Heart right ventricle (tissue), 16 donors: Measurements from ENCODE around the gene ABCA12. TPM values are rescaled to one million over a fixed set of nuclear protein-coding genes. Genes with fewer than 3 reads are reported as not detected.

Source experiments
- ATAC-seq, 8 donors: fragments of 200-7000 bp; cut with Tn5 transposase; one replicate each; pipeline ENCODE4 v1.9.1; 2020; ENCODE audit warnings: mild to moderate bottlenecking in 8 of 8, moderate library complexity in 8 of 8, moderate number of reproducible peaks in 1 of 8
- DNase-seq, 2 donors: peaks; one replicate each; pipeline ENCODE4 v3.0.0-alpha.2; 2020
- H3K27ac ChIP-seq, 10 donors: fragments of 200-600 bp; sonication (generic) in 2 of 10; one replicate each; pipeline versions ENCODE4 v1.5.0 to v1.8.0; 2020 to 2022; ENCODE audit warnings: mild to moderate bottlenecking in 3 of 10
- H3K27me3 ChIP-seq, 7 donors: fragments of 200-600 bp; one replicate each; pipeline ENCODE4 v1.8.0; 2021 to 2022; ENCODE audit warnings: mild to moderate bottlenecking in 2 of 7
- H3K36me3 ChIP-seq, 9 donors: fragments of 200-600 bp; sonication (generic) in 1 of 9; one replicate each; pipeline versions ENCODE4 v1.5.0 to v1.8.0; 2020 to 2022; ENCODE audit warnings: mild to moderate bottlenecking in 2 of 9
- H3K4me1 ChIP-seq, 9 donors: fragments of 200-600 bp; sonication (generic) in 1 of 9; one replicate each; pipeline versions ENCODE4 v1.5.0 to v1.8.0; 2020 to 2022; ENCODE audit warnings: mild to moderate bottlenecking in 4 of 9
- H3K4me3 ChIP-seq, 10 donors: fragments of 200-600 bp; sonication (generic) in 2 of 10; one replicate each; pipeline versions ENCODE4 v1.5.0 to v1.8.0; 2020 to 2022; ENCODE audit warnings: mild to moderate bottlenecking in 7 of 10, moderate library complexity in 2 of 10
- H3K9me3 ChIP-seq, 11 donors: fragments of 200-600 bp in 10 of 11; sonication (generic) in 2 of 11; one replicate each; pipeline versions ENCODE4 v1.5.0 to v1.8.0; 2013 to 2022; ENCODE audit warnings: mild to moderate bottlenecking in 2 of 11, control low read depth in 1 of 11, moderate library complexity in 1 of 11
- WGBS, 2 donors: extraction: QIAGEN DNeasy Blood & Tissue Kit; methylation state at CpG; one replicate each; pipeline ENCODE4 v1.1.7; 2013; ENCODE audit warnings: inconsistent platforms in 1 of 2; 5-methylcytosine and 5-hydroxymethylcytosine counted together
- intact Hi-C, 10 donors: fragments of 100-400 bp; cut with DNase I; formaldehyde crosslinking; loops; one replicate each; pipeline versions ENCODE4 v1.11.1 to v1.14.2; 2022
- polyA plus RNA-seq, 2 donors: library from polyadenylated mRNA; stranded (reverse); fragments of 200-250 nt; gene quantifications; one replicate each; pipeline ENCODE4 v1.2.3, GENCODE V29; 2013
- total RNA-seq, 10 donors: library from RNA; stranded (reverse); fragmentation: NEBNext Ultra II Directional in 3 of 10; extraction: Animal tissue kit (Norgen Biotek cat#: 25700) in 3 of 10; gene quantifications; one replicate each; pipeline versions ENCODE4 v1.2.1 to v1.2.4, GENCODE V29; 2021 to 2023
- TF ChIP-seq, protein P1 (sequence below), 9 donors: fragments of 200-600 bp; sonication (generic) in 2 of 9; IDR thresholded peaks; one replicate each; pipeline versions ENCODE4 v1.5.0 to v1.8.0; 2021 to 2022; ENCODE audit warnings: antibody characterized with exemption in 9 of 9, mild to moderate bottlenecking in 5 of 9, moderate library complexity in 1 of 9
- donor health status: Arrhythmogenic right ventricular cardiomyopathy.
- donor health status: ischemic (EF 13 %, LVEDD 7.1; RV severe dilation, severe dysfunction).
- donor health status: healthy with polysubstance abuse.
- donor health status: DM: no; HTN: yes; CAD: no.
- donor health status: DM: no; HTN: no; CAD: no.
- donor health status: ischemic (EF 25% LVEDD 6.9; RV normal size, moderate dysfunction).
- donor health status: ischemic (EF 25% LVEDD 5.7; RV mildly dilated, moderate dysfunction).
- donor health status: healthy.
- donor health status: DM: yes; HTN: yes; CAD: no.
- donor health status: Ischemic cardiomyopathy.
- donor health status: ischemic (EF 35%, LVEDD 5.7; RV mildly dilated, moderate dysfunction).
- donor health status: nonischemic (EF 11% LVEDD 7.7; RV severe dilation, severe dysfunction).
- donor health status: DM: yes; HTN: yes; CAD: no.
- donor health status: PGD.
- donor health status: ischemic (EF 29% LVEDD 5.4; RV normal size, mild dysfunction).
- donor health status: nonischemic (EF 23%, LVEDD 6.1; RV moderate dilation, normal function).

ABCA12 gene
- total and polyA plus RNA-seq, 12 donors, result 0.02 TPM; not detected in 11

DNA sequence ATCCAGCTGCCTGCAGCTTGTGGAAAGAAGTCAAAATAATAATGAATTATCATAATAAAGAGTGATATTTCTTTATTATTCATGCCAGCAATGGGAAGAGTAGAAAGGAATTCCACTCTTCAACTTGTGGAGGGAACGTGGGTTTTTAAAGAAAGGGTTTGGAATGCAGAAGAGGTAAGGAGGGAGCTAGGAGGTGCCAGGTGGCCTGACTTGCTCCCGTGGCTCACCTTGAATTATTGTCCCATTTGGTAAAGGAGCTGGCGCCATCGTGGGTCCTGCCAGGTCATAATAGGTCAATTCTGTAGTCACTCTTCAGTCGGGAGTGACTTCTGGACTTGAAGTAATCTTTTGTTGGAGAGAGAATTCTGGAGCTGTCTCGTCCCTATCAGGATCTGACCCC, 233.8 kb downstream of the ABCA12 start:
- DNase-seq, result no peak
- H3K27ac ChIP-seq, result no peak overlapping the region
- H3K36me3 ChIP-seq, result no peaks in the 10 kb centered on the region
- 44 to 47% methylated on average over 6 of the region's 6 CpGs for WGBS, 2 donors
- no peaks in the 10 kb centered on the region for H3K27me3 ChIP-seq
- no peak overlapping the region for H3K4me3 ChIP-seq
- no peaks in the 10 kb centered on the region for H3K4me1 ChIP-seq
- no peak for ATAC-seq
- H3K9me3 ChIP-seq, result no peaks in the 10 kb centered on the region
- intact Hi-C loops, result no loop called here
- TF ChIP-seq, protein P1, sequence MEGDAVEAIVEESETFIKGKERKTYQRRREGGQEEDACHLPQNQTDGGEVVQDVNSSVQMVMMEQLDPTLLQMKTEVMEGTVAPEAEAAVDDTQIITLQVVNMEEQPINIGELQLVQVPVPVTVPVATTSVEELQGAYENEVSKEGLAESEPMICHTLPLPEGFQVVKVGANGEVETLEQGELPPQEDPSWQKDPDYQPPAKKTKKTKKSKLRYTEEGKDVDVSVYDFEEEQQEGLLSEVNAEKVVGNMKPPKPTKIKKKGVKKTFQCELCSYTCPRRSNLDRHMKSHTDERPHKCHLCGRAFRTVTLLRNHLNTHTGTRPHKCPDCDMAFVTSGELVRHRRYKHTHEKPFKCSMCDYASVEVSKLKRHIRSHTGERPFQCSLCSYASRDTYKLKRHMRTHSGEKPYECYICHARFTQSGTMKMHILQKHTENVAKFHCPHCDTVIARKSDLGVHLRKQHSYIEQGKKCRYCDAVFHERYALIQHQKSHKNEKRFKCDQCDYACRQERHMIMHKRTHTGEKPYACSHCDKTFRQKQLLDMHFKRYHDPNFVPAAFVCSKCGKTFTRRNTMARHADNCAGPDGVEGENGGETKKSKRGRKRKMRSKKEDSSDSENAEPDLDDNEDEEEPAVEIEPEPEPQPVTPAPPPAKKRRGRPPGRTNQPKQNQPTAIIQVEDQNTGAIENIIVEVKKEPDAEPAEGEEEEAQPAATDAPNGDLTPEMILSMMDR (IDR thresholded peaks at IDR 0.05), result no peak

DNA sequence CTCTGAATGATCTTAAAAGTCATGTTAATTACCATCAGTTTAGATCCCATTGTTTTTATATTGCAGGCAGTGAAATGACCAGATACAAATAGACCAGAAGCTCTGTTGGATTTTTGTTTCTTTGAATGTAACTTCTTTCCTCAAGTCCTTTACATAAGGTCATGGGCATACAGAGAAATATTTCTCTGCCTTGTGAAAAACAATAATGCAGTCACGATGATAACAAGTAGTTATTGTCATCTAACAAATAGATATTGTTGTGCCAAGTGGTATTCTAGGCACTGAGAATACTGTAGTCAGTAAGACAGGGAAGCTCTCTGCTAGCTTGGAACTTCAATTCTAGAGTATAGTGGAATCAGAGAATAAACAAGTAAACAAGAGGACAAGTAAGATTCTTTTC, 234.2 kb downstream of the ABCA12 start:
- DNase-seq, result no peak
- Histone ChIP-seq H3K27ac (no peak overlapping the region), H3K9me3 (no peaks in the 10 kb centered on the region), H3K4me1 (no peaks in the 10 kb centered on the region), H3K36me3 (no peaks in the 10 kb centered on the region), H3K27me3 (no peaks in the 10 kb centered on the region), H3K4me3 (no peak overlapping the region)
- ATAC-seq, result no peak
- WGBS, 2 donors, result 76 to 86% methylated on average over 1 of the region's 1 CpG
- intact Hi-C loops, result no loop called here
- TF ChIP-seq, protein P1 (IDR thresholded peaks at IDR 0.05), result no peak

DNA sequence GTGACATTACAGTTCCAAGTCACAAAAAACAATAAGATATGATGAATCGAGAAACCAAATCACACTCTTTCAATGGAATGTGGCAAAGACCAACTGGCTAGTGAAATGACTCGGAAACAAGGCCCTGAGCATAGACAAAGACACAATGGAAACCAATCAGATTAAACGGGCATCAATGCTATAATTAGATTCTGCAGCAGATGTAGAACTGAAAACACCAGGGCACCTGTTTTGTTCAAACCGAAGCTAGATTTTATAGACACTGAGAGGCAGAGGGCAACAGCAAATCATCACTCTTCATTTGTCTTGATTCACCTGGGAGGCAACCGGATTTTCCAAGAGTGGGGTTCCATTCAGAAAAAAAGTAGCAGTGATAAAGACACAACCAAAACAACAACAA, 236.1 kb downstream of the ABCA12 start:
- DNase-seq (no peak), ATAC-seq (no peak)
- WGBS, 2 donors, result 77 to 79% methylated on average over 5 of the region's 5 CpGs
- Histone ChIP-seq H3K27me3 (no peaks in the 10 kb centered on the region), H3K27ac (no peak overlapping the region), H3K4me3 (no peak overlapping the region), H3K9me3 (no peaks in the 10 kb centered on the region), H3K36me3 (no peaks in the 10 kb centered on the region), H3K4me1 (no peaks in the 10 kb centered on the region)
- TF ChIP-seq, protein P1 (IDR thresholded peaks at IDR 0.05), result no peak
- intact Hi-C loops, result no loop called here

DNA sequence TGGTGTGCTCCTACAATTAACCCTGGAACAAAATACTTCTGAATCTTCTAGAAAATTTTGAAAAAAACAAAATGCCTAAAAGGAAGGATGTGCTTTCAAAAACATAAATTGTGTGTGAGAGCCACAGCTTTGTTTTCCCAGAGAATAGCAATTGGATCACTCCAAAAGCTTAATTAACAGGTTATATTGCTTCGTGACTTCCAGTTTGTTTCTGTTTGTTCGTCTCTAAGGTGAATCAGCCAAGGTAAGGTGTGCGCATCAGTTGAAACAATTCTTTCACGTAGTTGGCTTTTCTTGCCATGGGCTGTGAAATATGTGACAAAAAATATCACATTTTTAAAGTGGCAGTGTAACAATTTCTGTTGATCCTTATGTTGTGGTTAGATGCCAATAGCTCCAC, 238.7 kb downstream of the ABCA12 start:
- peaks cover 0 to 9% (median 0%) of the 10 kb centered on the region in 9 donors for H3K4me1 ChIP-seq
- no peak overlapping the region for H3K27ac ChIP-seq
- intact Hi-C loops, result no loop called here
- ATAC-seq, result no peak
- TF ChIP-seq, protein P1 (IDR thresholded peaks at IDR 0.05), result no peak
- H3K36me3 ChIP-seq, result no peaks in the 10 kb centered on the region
- H3K4me3 ChIP-seq, result no peak overlapping the region
- no peak for DNase-seq
- no peaks in the 10 kb centered on the region for H3K27me3 ChIP-seq
- no peaks in the 10 kb centered on the region for H3K9me3 ChIP-seq
- WGBS, 2 donors, result 89 to 94% methylated on average over 4 of the region's 4 CpGs
